ENCODE results near the gene MMP20.

The MMP20 gene

DNA sequence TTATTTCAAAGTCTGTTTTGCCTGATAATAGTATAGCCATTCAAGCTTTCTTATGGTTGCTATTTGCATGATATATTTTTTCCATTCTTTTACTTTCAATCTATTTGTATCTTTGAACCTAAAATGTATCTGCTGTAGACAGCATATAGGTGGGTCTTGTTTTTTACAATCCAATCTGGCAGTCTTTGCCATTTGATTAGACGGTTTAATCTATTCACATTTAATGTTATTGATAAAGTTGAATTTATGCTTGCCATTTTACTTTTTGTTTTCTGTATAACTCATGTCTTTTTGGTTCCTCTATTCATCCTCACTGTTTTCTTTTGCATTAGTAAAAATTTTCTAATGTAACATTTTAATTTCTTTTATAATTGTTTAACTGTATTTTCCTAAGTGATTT lies 37.4 kb downstream of the MMP20 start:
- FAIRE-seq = no peak
- DNase-seq (ENCODE audit: insufficient read length, low spot score) = no peak
- no peak for TF ChIP-seq CTCF (IDR thresholded peaks at IDR 0.05; ENCODE audit: insufficient read depth, missing control alignments)

GRCh38 chr11:102583141-102583873 lies 41.8 kb downstream of the MMP20 start:
- TF ChIP-seq CTCF (IDR thresholded peaks at IDR 0.05; ENCODE audit: insufficient read depth, missing control alignments) = no peak
- FAIRE-seq (no peak), DNase-seq (ENCODE audit: insufficient read length, low spot score) (no peak)

DNA sequence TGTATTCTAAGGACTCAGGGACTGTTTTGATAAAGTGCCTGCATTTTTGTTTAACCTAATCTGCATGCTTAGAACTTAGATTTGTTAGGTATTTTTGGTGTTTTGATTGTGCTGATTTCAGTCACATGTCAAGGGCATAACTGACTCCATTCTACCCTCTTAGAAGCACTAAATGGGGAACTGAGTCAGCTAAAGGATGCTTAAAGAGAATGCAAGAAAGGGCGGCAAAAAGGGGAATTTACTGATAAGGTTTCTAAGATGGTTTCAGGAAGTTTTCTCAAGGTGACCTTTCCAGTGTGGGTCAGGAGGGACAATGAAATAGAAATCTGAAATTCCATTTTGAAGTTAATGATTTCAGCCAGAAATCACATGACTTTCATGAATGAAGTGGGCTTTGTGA lies 43.0 kb downstream of the MMP20 start:
- no peak for FAIRE-seq
- TF ChIP-seq CTCF (IDR thresholded peaks at IDR 0.05; ENCODE audit: insufficient read depth, missing control alignments) = no peak

DNA sequence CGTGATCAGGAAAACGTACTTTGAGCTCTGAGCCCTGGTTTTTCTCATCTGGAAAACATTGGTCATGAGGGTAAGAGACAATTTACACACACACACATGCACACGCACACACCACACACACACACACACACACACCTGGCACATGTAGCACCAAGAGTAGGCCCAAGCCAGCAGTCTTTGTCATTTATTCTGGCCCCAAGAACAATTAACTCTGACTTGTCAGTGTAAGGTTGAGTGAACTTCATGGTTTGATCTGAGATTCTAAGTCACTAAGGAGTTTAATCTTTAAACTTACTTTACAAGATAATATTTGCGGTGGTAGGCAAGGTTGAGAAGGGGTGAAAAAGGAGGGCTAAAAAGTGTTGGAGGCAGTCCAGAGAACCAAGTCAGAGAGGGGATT lies 44.1 kb downstream of the MMP20 start:
- DNase-seq (ENCODE audit: insufficient read length, low spot score) (no peak), FAIRE-seq (no peak)
- TF ChIP-seq CTCF (IDR thresholded peaks at IDR 0.05; ENCODE audit: insufficient read depth, missing control alignments) = no peak

More for the DNA sequence above, 43.0 kb downstream of the MMP20 start:
- no peak for DNase-seq (ENCODE audit: insufficient read length, low spot score)

DNA sequence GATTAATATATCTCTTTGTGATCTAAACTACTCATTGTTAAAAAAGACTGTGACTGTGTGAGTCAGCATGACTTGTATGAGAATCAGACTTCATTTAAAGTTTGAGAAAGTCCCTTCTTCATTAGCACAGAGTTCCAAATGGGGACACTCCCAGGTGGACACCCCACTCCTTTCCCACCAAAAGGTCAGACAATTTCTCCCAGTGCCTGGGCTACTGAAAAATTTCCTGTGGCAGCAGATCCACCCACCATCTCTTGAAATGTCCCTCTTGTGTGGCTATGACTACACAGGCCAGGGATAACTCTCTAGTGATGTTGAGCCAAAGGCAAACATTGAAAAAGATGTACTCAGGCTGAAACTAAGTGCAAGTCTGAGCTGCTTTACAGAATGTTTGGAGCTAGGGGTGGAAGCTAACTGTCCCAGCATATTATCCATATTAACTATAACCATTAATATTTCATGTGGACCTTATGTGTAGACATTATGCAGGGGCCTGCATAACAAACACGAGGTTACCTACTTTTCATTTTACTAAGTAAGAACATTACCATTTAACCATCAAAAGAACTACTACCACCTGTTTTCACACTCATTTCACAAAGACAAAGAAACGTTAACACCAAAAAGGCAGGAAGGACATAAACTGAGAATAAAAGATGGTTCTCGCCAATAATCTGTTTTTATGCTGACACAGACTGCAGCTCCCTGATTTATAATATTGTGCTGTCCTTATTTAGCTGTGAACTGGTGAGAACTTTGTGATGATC lies 44.8 kb downstream of the MMP20 start:
- FAIRE-seq (no peak), DNase-seq (ENCODE audit: insufficient read length, low spot score) (no peak)
- no peak for TF ChIP-seq CTCF (IDR thresholded peaks at IDR 0.05; ENCODE audit: insufficient read depth, missing control alignments)

DNA sequence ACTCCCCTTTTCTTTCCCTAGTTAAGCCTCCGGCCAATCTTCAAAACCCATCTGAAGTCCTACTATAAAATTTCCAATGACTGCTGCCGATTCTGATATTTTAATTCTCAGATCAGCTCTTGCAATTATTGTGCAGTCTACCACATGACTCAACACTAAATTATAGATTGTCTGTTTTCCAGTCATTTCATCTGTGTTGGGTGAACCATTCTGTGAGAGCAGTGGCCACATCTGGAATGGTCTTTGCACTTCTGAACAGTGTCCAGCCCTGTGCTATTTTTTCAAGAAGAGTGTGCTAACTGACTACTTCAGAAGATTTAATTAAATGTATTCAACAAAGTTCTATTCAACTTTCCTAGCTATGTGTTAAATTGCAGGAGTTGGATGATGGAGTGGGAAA lies 47.4 kb downstream of the MMP20 start:
- TF ChIP-seq CTCF (IDR thresholded peaks at IDR 0.05; ENCODE audit: insufficient read depth, missing control alignments) = no peak
- DNase-seq (ENCODE audit: insufficient read length, low spot score) (no peak), FAIRE-seq (no peak)

DNA sequence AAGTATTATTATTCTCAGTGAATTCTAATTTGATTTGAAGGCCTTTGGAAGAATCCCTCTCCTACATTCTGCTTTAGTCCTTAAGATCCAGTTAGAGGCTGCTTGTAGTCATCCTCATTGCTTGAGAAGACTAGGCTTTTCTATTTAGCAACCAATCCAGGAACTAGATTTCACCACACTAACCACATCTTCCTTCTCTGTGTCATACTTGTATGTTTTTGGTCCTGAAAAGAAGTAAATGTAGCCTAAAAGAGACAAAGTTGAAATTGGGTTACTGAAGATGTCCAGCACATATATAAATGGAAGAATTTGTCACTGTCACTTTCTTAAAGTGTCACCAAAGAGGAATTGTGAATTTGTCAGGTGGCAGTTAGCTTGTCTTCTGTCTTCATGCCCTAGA lies 48.0 kb downstream of the MMP20 start:
- no peak for FAIRE-seq
- no peak for DNase-seq (ENCODE audit: insufficient read length, low spot score)
- no peak for TF ChIP-seq CTCF (IDR thresholded peaks at IDR 0.05; ENCODE audit: insufficient read depth, missing control alignments)
